ENCODE data around the gene ZNF133.
"Not testable (repeated sequence)": the region's sequence is repeated elsewhere in the genome, so short reads cannot be mapped to it uniquely, and the experiment has no call there.

ZNF133 gene

DNA sequence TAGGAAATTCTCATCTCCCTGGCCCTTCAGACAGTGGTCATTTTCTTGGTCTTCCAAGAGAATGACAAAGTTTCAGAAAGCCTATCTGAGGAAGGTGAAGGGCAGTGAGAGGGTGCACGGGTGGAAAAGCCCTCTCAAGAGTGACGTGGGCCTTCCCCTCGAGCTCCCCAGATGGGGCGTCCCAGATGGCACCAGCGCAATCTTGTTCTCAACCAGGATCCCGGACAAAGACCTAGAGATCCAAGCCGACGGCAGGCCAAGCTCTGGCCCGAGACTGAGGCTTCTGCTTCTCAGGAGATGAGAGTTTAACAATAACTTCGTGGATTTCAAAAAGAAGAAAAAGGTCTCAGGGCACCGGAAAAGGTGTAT is 797 bp upstream of the ZNF133 start:
- DNase-seq = no peak

DNA sequence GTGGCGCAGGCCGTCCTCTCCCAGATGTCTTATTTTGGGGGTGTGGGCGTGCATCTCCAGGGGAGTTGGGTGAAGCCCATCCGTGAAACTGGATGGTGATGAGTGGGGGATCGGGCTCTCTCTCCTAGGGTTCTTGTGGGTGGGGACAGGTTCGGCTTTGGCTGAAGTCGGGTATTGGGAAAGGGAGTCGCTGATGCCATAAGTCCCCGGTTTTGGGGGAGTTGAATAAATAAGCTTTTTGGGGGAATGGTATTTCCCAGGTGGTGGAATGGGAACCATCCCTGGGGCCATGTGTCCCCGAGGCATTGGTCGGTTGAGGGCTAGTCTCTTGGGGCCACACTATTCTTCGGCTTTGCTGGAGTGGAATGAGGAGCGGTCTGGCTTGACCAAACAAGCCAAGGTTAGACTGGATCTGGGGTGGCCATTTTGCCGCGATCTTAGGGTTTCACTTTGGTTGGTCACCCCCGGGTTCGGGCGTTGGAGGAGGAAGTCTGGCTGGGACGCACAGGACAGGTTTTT is 481 bp downstream of the ZNF133 start:
- DNase-seq = no peak

DNA sequence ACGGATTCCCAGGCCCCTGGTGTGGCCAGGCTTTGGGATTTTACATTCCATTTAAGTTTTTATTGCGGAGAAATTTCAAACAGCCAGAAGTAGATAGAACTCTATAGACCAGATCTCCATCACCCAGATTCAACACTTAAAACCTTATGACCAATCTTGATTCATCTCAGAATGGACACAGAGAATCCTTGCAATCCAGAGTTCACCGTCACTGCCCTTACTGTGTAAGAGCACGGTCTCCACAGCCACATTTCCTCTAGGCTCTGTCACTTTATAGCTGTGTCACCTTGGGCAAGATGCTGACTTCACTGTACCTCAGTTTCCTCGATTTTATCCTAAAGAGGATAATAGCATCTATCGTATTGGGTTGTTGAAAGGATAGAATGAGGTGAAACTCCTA is 979 bp downstream of the ZNF133 start:
- DNase-seq = no peak

DNA sequence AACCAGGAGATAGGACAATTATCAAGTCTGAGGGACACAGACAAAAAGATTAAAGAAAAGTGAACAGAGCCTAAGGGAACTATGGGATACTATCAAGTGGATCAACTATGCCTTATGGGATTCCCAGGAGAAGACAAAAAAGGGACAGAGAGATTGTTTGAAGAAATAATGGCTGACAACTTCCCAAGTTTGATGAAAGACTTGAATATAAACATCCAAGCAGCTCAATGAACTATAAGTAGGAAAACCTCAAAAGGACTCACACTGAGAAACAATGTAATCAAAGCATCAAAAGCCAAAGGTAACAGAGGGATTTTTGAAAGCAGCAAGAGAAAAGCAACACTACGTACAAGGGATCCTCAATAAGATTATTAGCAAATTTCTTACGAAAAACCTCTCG is 11.0 kb downstream of the ZNF133 start:
- no peak for DNase-seq

DNA sequence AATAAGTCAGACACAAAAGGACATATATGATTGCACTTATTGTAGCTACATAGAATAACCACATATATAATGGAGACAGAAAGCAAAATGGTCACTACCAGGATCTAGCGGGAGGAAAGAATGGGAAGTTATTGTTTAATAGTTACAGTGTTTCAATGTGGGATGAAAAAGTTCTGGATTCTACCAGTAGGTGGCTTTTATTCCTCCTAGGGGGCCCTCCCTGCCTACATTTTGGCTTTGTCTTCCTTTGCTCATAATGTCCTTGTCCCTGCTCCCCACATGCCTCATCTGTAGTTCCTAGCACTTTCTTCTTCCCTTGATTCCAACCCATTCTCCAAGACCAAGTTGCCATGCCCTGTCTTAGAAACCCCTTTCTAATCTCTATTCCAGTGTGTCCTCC is 16.3 kb downstream of the ZNF133 start:
- no peak for DNase-seq

DNA sequence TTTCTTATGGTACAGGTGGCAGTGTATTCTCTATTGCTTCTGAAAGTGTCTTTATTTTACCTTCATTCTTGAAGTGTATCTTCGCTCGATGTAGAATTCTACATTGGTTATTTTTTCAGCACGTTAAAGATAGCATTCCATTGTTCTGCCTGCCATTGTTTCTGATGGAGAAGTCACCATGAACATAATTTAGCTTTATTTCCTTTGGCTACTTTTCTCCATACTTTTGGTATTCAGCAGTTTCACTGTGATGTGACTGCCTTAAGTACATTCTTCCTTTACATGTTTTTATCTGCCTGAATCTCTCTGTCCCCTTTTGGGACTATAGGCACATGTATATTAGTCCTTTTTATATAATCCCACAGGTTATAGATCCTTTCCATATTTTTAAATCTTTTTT is 19.0 kb downstream of the ZNF133 start:
- DNase-seq = no peak

DNA sequence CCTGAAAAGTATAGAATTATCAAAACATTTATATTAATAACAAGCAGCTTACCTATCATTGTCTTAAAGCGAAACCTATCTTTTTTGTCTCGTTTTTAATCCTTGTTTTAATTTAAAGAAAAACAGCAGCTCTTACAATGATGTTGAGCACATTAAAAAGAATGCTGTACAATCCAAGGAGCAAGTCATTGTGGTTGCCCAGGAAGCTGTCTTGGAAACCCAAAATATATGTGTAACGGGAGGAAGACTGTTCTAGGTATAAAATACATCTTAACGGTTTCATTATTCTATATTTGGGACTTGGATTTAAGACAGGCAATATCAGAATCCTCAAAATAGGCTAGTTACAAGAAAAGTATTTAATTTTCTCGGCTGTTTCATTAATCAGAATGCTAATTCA is 21.7 kb downstream of the ZNF133 start:
- no peak for DNase-seq

DNA sequence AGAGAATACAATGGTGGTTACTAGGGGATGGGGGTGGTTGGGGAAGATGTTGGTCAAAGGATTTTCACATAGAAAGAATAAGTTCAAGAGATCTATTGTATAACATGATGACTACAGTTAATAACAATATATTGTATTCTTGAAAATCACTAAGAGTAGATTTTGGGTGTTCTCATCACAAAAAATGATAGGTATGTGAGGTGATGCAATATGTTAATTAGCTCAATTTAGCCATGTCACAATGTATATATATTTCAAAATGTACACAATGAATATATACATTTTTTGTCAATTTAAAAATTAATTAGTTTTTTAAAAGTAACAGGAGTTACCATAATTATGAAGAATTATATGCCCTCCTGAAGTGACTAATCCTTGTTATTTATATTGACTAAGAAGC is 22.3 kb downstream of the ZNF133 start:
- no peak for DNase-seq

DNA sequence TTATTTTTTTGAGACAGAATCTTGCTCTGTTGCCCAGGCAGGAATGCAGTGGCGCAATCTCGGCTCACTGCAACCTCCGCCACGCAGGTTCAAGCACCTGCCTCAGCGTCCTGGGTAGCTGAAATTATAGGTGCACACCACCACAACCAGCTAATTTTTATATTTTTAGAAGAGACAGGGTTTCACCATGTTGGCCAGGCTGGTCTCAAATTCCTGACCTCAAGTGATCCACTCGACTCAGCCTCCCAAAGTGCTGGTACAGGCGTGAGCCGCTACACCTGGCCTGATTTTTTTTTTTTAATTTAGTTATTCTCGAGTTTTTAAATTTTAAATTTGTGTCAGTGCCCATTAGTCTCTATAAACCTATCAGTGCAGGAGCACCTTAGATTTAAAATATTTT is 24.4 kb downstream of the ZNF133 start:
- no peak for DNase-seq

DNA sequence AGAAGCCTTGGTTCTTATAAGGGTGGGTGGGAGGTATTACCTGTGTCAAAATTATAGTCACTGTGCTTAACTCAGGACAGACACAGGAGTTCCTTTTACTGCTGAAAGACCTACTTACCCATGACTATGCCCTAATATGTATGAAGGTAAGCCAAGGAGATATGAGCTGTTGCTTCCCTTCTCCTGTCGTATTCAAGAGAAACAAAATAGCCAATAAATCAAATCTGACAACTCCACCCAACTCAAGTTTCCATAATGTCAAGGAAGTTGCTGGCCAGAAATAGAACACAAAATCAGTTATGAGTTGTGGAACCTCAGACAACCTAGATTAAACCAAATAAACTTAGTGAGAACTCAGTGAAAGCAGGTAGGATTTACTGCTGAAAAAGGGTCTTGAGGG is 25.1 kb downstream of the ZNF133 start:
- DNase-seq = no peak

DNA sequence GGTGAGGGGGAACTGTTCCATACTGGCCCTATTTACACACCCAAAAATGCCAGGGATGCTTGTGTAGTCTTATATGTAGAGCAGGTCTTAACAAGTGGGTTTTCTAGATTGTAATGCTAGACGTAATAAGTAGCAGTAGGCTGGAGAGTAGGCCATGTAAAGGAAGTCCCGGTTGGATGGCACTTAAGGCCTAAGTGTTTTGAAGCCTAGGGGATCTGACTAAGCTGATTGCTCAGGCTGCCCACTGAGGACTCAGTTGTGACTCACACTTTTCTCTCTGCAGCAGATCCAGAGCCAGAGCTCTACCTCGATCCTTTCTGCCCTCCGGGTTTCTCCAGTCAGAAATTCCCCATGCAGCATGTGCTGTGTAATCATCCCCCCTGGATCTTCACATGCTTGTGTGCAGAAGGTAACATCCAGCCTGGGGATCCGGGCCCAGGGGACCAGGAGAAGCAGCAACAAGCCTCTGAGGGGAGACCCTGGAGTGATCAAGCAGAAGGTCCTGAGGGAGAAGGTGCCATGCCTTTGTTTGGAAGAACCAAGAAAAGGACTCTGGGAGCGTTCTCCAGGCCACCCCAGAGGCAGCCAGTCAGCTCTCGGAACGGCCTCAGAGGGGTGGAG is 26.6 kb downstream of the ZNF133 start:
- no peak for DNase-seq

DNA sequence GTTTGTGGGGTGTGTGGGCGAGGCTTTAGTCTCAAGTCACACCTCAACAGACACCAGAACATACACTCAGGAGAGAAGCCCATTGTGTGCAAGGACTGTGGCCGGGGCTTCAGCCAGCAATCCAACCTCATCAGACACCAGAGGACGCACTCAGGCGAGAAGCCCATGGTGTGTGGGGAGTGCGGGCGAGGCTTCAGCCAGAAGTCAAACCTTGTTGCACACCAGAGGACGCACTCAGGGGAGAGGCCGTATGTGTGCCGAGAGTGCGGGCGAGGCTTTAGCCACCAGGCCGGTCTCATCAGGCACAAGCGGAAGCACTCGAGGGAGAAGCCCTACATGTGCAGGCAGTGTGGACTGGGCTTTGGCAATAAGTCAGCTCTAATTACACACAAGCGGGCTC is 27.8 kb downstream of the ZNF133 start:
- no peak for DNase-seq

DNA sequence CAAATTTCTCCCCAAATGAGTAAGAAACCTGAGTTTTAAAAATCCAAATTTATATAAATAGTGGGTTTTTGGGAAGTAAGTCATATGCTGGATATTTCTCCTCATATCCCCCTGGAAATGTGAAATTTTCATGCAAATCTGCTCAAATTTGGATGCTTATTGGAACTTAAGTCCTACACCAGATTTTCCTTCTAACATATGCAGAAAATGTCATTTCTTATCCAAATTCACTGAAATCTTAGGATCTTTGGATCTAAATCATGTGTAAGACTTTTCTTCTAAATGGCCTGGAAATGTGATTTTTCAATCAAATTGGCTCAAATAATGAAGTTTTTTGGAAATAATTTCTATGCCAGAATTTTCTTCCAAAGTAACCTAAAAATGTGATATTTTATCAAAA is 33.0 kb downstream of the ZNF133 start:
- DNase-seq = no peak

DNA sequence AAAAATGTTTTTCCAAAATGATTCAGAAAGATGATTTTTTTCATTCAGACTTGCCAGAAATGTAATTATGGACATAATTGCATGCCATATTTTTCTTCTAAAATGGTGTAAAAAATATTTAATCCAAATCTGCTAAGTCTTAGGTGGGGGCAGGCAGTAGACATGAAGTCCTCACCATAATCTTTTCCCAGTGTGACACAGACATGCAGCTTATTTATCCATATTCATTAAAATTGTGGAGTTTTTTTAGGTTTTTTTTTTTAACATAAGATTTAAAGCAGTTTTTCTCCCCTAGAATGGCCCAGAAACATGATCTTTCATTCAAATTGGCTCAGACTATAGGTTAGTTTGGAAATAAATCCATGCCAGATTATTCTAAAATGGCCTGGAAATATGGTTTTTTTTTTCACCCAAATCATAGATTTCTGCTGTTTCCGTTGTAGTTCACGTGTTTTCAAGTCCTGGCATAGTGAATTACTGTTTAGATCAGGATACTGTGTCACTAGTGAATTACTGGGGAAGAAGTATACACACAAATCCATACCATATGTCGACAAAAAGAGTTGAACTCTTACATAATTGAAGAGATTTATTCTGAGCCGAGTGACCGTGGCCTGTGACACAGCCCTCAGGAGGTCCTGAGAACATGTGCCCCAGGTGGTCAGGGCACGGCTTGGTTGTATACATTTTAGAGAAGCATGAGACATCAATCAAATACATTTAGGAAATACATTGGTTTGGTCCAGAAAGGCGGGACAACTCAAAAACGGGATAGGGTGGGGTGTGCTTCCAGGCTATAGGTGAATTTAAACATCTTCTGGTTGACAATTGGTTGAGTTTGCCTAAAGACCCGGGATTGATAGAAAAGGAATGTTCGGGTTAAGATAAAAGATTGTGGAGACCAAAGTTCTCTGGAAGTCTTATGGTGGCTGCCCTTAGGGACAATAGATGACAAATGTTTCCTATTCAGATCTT is 33.9 kb downstream of the ZNF133 start:
- no peak for DNase-seq

DNA sequence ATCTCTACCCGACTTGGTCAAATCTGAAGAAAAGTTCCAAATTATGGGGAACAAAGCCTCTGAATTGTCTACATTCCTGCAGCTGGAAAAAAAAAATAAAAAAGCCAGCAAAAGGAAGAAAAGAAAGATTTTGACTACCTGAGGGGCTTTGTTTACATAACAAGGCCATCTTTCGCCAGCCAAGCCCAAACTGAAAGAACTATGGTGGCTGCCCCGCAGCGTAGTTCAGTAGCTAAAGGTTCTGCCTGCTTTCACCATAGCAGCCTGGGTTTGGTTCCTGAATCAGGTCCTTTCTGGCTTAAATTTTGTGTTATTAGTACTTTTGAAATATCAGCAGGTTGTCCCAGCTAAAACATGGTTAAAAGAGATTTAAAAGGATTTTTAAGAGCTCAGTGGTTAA is 35.4 kb downstream of the ZNF133 start:
- DNase-seq = no peak

DNA sequence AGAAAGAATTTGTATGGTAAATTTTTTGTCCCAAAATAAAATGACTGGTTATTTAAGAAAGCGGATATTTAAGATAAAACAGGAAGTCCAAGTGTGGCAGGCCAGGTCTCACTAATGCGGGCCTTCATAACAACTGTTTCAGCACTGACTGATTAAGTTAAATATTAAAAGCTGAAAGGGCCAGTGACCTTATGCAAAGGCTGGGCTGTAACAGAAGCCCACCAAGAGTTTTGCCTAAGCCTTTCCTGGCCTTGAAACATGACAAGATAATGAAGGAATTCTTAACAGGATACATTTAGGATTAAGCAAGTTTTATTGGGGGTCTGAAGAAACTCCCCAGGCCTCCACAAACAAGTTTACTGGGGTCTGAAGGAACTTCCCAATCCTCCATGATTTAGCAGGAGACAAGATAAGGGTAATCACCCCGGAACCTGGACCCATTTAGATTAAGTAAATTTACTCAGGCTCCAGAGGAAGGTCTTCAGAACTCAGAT is 36.3 kb downstream of the ZNF133 start:
- DNase-seq = no peak

DNA sequence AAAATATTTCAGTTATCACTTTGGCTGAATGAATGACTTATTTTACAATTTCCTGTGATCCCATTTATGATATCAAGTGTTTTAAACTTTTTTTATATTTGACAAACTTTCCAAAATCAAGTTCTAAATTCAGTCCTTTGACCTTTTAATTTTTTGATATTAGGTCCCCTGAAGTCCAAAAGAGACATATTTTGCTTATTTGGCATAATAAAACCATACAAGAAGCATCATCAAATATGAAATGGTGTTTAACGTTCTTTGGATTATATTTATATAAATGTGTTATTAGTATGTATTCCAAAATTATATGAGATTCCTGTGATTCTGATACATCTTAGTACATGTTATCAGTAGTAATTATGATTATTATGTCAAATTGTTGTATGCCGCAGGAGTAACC is 38.7 kb downstream of the ZNF133 start:
- DNase-seq = no peak

DNA sequence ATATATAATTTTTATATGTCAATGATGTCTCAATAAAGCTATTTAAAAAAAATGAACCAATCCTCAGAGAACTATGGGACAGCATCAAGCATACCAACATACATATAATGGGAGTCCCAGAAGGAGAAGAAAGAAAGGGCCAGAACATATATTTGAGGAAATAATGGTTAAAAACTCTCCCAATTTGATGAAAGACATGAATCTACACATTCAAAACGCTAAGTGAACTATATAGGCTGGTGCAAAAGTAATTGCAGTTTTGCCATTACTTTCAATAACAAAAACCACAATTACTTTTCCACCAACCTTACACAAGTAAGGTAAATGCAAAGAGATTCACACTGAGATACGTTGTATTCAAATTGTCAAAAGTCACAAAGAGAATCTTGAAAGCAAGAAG is 43.4 kb downstream of the ZNF133 start:
- no peak for DNase-seq

DNA sequence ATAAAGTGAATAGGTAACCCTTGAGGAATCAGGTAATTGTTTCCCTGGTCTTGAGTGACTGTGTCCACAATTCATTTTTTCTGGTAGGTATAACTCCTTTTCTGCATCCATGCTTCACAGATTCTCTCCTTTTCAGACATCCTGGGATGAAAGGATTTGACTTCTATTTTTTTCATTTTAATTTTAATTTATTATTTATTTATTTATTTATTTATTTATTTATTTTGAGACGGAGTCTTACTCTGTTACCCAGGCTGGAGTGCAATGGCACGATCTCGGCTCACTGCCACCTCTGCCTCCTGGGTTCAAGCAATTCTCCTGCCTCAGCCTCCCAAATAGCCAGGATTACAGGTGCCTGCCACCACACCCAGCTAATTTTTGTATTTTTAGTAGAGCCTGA is 61.4 kb downstream of the ZNF133 start:
- not testable (repeated sequence) for DNase-seq

DNA sequence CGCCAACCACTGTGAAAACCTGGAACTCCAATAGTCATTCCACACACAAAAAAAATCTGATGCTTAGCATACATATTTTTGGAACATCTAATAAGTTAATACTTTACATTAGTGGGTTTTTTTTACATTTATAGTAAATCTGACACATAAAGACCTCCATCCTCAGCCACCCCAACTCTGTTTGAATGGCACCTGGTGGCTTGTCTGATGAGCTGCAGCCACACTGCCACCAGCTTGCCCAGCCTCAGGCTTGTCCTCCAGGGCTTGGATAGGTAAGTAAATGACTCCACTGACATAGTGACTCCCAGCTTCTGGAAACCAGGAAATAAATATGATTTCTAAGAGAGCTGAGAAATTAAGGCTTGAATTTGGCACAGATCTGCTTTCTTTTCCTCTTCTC is 71.5 kb downstream of the ZNF133 start:
- DNase-seq = no peak

DNA sequence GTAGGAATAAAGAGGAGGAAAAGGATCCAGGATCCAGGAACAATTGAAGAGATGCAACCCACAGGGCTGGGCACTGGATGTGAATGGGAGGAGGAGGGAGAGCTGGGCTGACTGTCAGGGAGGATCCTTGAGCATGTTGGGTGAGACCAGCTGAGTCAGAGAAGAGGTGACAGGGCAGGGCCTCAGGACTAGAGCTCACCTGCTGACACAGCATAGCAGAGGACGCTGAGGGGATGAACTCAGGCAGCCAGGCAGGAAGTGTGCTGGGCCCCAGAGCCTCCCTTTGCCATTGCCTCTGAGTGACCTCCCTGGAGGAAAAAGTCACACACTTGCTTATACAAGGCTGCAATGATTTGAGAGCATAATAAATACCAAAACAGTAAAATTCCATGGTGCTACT is 72.3 kb downstream of the ZNF133 start:
- no peak for DNase-seq

DNA sequence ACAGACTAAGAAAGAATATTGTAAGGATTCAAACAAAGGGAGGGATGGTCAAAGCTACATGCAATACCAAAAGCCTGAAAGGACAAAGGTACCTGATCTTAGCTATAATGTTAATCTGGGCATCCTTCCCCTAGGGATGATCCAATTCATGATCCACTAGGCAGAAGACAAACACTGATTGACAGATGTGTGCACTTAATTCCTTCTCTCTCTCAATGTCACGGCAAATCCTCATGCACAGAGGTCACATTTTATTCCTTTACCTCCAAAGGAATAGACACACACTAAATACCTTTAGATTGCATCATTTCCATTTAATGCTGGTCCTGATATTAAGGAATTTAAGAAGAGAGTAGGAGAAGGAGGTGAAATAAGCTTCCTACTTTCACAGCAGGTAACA is 73.4 kb downstream of the ZNF133 start:
- no peak for DNase-seq

DNA sequence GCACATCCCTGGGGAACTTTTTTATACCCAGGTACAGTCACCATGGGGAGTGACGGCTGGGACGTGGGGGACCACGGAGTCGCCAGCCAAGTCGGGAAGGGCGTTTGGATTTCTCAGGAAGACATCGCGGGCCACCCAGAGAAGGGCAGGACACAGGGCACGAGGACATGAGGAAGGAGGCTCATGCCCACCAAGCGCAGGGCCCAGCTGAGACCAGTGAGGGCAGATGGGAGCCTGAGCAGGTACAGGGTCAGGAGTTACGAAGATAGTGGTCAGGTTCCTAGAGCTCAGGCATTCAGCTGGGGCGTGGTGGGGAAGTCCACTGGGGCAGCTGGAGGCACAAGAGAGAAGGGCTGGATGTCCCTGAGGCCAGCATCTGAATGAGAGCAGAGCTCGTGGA is 74.6 kb downstream of the ZNF133 start:
- DNase-seq = no peak

DNA sequence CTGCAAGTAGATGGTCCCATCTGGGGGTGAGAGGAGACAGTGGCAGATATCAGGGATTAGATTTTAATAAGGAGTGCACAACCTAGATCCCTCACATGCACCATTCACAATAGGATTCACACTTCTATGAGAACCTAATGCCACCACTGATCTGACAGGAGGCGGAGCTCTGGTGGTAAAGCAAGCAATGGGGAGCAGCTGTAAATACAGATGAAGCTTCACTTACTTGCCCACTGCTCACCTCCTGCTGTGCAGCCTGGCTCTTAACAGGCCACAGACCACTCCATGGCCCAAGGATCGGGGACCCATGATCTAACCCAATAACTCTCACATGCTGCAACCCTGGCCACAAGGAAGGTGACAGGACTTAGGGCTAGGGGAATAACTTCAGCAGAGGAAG is 75.4 kb downstream of the ZNF133 start:
- DNase-seq = no peak

Data from activated naive CD4-positive, alpha-beta T cell treated with Interleukin-2 at 50 U/mL for 16 hours (primary cell).